ENCODE data around the gene COMMD1.

COMMD1 gene

GRCh38 chr2:61978522-61978921 lies 73.0 kb downstream of the COMMD1 start:
- no peaks in the 10 kb centered on the region for H4K20me1 ChIP-seq (ENCODE audit: low read depth, low read length)
- no peaks in the 10 kb centered on the region for H3K9me3 ChIP-seq (ENCODE audit: insufficient read depth, low read length)
- H3K4me2 ChIP-seq (ENCODE audit: low read depth, low read length, poor library complexity, severe bottlenecking) = no peak overlapping the region
- no peak overlapping the region for H2AFZ ChIP-seq (ENCODE audit: low read depth, low read length, severe bottlenecking)
- no peak overlapping the region for H3K4me3 ChIP-seq (ENCODE audit: insufficient read depth, low read length, poor library complexity, severe bottlenecking)
- H3F3A ChIP-seq (ENCODE audit: insufficient read depth) = no peaks in the 10 kb centered on the region
- no peaks in the 10 kb centered on the region for H3K9me2 ChIP-seq (replicated peaks; ENCODE audit: insufficient read depth, low read length)
- no peaks in the 10 kb centered on the region for H3K79me2 ChIP-seq (ENCODE audit: insufficient read depth, low read length)
- H3K27ac ChIP-seq (ENCODE audit: low read depth, low read length) = no peak overlapping the region
- TF ChIP-seq EZH2phosphoT487 (conservative IDR thresholded peaks at IDR 0.05; ENCODE audit: low read length) = no peak
- TF ChIP-seq CTCF (IDR thresholded peaks at IDR 0.05; ENCODE audit: insufficient read depth, low read length, poor library complexity, severe bottlenecking) = no peak
- H3K9ac ChIP-seq (ENCODE audit: low read length) = no peak overlapping the region
- H3K36me3 ChIP-seq (ENCODE audit: low read length) = no peaks in the 10 kb centered on the region
- H3K27me3 ChIP-seq (ENCODE audit: low read length) = no peaks in the 10 kb centered on the region

- Histone ChIP-seq H3F3A (ENCODE audit: insufficient read depth) (no peaks in the 10 kb centered on the region), H3K9me3 (ENCODE audit: insufficient read depth, low read length) (no peaks in the 10 kb centered on the region), H3K36me3 (ENCODE audit: low read length) (no peaks in the 10 kb centered on the region), H3K9me2 (replicated peaks; ENCODE audit: insufficient read depth, low read length) (no peaks in the 10 kb centered on the region), H3K4me3 (ENCODE audit: insufficient read depth, low read length, poor library complexity, severe bottlenecking) (no peak overlapping the region), H3K27me3 (ENCODE audit: low read length) (no peaks in the 10 kb centered on the region), H3K4me2 (ENCODE audit: low read depth, low read length, poor library complexity, severe bottlenecking) (no peak overlapping the region), H2AFZ (ENCODE audit: low read depth, low read length, severe bottlenecking) (no peak overlapping the region), H3K27ac (ENCODE audit: low read depth, low read length) (no peak overlapping the region), H3K9ac (ENCODE audit: low read length) (no peak overlapping the region), H3K79me2 (ENCODE audit: insufficient read depth, low read length) (no peaks in the 10 kb centered on the region), H4K20me1 (ENCODE audit: low read depth, low read length) (no peaks in the 10 kb centered on the region)
- TF ChIP-seq EZH2phosphoT487 (conservative IDR thresholded peaks at IDR 0.05; ENCODE audit: low read length) = no peak
- no peak for TF ChIP-seq CTCF (IDR thresholded peaks at IDR 0.05; ENCODE audit: insufficient read depth, low read length, poor library complexity, severe bottlenecking)
Measured at GRCh38 chr2:61980758-61981157, 75.3 kb downstream of the COMMD1 start.

- Histone ChIP-seq H3K9me2 (replicated peaks; ENCODE audit: insufficient read depth, low read length) (no peaks in the 10 kb centered on the region), H3K9me3 (ENCODE audit: insufficient read depth, low read length) (no peaks in the 10 kb centered on the region), H3K27me3 (ENCODE audit: low read length) (no peaks in the 10 kb centered on the region), H3K4me3 (ENCODE audit: insufficient read depth, low read length, poor library complexity, severe bottlenecking) (no peak overlapping the region), H3K79me2 (ENCODE audit: insufficient read depth, low read length) (no peaks in the 10 kb centered on the region), H2AFZ (ENCODE audit: low read depth, low read length, severe bottlenecking) (no peak overlapping the region), H3K36me3 (ENCODE audit: low read length) (no peaks in the 10 kb centered on the region), H3K27ac (ENCODE audit: low read depth, low read length) (no peak overlapping the region), H3K4me2 (ENCODE audit: low read depth, low read length, poor library complexity, severe bottlenecking) (no peak overlapping the region), H4K20me1 (ENCODE audit: low read depth, low read length) (no peaks in the 10 kb centered on the region), H3F3A (ENCODE audit: insufficient read depth) (no peaks in the 10 kb centered on the region), H3K9ac (ENCODE audit: low read length) (no peak overlapping the region)
- TF ChIP-seq CTCF (IDR thresholded peaks at IDR 0.05; ENCODE audit: insufficient read depth, low read length, poor library complexity, severe bottlenecking) (no peak), EZH2phosphoT487 (conservative IDR thresholded peaks at IDR 0.05; ENCODE audit: low read length) (no peak)
Measured at GRCh38 chr2:61984682-61985081, 79.2 kb downstream of the COMMD1 start.

All from SU-DHL-6 (cell line).